22Rv1 (cell line): ENCODE results near the gene E2F6.

Source experiments
- H3K27ac ChIP-seq: fragments of 450-650 bp; 2 replicates; pipeline ENCODE4 v1.5.1; 2017
- ZFX ChIP-seq: fragments of 450-650 bp; IDR thresholded peaks from 2 replicates; pipeline ENCODE4 v1.6.1; 2017; ENCODE audit warnings: antibody characterized with exemption, borderline replicate concordance
- TF ChIP-seq, protein P1 (sequence below): fragments of 450-650 bp; IDR thresholded peaks from 2 replicates; pipeline ENCODE4 v1.5.1; 2017; ENCODE audit warnings: mild to moderate bottlenecking

The E2F6 gene

DNA sequence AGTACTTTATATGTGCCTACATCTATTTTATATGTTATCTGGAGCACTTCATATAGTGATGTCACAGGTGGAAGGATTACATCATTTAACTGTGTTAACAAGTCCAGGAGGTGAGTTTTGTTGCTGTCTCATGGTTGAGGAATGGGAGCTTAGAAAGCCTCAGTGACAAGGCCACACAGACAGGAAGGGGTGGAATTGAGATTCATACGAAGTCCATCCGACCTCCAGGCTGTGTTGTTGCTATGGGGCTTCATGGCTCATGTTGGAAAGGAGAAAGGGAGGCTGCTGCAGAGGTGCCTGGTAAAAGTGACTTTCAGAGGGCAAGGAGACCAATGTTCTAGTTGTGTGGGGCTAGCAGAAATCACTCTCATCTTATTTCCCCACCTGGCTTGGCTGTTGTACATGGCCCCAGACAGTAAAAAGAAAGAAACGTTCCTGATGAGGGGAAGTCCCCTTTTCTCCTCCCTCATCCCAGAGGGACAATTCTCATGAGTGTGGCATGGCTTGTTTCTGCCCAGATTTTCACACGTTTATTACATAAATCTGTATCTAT is 36.9 kb upstream of the E2F6 start:
- TF ChIP-seq, protein P1, sequence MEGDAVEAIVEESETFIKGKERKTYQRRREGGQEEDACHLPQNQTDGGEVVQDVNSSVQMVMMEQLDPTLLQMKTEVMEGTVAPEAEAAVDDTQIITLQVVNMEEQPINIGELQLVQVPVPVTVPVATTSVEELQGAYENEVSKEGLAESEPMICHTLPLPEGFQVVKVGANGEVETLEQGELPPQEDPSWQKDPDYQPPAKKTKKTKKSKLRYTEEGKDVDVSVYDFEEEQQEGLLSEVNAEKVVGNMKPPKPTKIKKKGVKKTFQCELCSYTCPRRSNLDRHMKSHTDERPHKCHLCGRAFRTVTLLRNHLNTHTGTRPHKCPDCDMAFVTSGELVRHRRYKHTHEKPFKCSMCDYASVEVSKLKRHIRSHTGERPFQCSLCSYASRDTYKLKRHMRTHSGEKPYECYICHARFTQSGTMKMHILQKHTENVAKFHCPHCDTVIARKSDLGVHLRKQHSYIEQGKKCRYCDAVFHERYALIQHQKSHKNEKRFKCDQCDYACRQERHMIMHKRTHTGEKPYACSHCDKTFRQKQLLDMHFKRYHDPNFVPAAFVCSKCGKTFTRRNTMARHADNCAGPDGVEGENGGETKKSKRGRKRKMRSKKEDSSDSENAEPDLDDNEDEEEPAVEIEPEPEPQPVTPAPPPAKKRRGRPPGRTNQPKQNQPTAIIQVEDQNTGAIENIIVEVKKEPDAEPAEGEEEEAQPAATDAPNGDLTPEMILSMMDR = no peak
- TF ChIP-seq ZFX = no peak
- H3K27ac ChIP-seq = no peak overlapping the region

- no peak overlapping the region for H3K27ac ChIP-seq
- TF ChIP-seq ZFX = no peak
- TF ChIP-seq, protein P1 = no peak
Observed at GRCh38 chr2:11500702-11501303, 34.8 kb upstream of the E2F6 start.

DNA sequence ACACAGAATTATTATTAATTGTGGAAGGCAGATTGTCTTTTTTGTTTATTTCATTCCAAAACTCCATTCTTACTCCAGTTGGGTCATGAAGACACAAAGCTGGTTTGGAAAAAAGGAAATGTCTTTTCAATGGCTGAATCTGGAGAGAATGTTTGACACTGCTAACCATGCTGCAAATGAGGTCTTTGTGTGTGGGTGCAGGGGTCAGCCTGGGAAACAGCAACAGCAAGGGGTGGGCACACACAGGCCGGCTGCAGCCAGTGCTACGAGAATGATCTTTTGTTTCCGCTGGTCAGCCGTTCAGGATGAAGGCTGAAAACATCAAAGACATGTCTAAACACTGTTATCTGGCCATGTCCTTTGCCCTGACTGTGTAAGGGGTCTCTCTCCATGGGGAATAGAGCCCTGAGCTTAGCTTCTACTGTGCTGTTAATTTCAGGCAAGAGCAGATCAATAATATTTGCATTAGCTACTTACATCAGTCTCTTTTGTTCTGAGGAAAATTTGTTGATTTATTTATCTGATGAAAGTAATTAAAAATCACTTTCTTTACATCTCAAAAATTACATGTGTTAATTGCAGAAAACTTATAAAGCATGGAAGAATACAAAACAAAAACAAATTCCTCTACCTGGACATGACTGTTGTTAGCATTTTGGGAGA is 33.3 kb upstream of the E2F6 start:
- H3K27ac ChIP-seq = no peak overlapping the region
- TF ChIP-seq, protein P1 = no peak
- TF ChIP-seq ZFX = no peak

GRCh38 chr2:11498543-11499034 is 32.6 kb upstream of the E2F6 start:
- no peak for TF ChIP-seq ZFX
- TF ChIP-seq, protein P1 = no peak
- no peak overlapping the region for H3K27ac ChIP-seq

DNA sequence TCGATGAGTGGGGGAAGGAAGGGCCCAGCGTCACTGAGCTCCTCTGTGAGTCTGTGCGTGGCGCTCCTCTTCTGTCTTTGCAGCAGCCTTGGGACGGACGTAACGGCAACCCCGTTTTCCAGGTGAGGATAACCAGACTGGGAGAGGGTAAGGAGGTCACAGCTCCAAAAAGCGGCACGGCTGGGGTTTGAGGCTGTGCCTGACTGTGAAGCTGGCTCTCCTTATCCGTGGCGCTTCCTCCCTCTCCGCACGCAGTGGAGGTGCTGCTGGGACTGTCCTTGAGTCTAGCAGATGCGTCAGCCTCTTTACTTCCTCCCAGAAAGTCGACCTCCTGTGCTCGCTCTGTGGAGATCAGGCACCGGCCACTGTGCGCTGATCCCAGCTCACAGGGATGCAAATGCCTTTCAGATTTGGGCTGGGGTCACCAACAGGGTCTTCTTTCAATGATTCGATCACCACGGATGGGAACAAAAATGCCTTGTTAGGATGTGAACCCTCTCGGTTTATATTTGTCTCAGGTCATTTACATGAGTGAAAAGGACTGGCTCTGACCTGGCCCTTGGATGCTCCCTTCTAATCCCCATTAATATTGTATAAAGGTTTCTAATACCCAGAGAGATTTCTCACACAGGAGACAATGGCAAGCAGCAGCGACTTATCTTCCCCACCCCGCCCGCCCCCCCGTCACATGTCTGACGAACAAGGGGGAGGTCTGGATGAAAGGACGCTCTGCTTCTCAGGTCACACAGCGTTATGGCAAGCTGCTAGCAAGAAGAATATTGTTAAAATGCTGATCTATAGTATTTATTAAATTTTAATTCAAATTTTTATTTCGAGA is 30.1 kb upstream of the E2F6 start:
- TF ChIP-seq ZFX = no peak
- TF ChIP-seq, protein P1 = no peak
- no peak overlapping the region for H3K27ac ChIP-seq

- TF ChIP-seq ZFX = no peak
- TF ChIP-seq, protein P1 = no peak
Observed at GRCh38 chr2:11494310-11494709, 28.3 kb upstream of the E2F6 start.

More at GRCh38 chr2:11494310-11494709, 28.3 kb upstream of the E2F6 start:
- no peak overlapping the region for H3K27ac ChIP-seq
